SIG-M5 treated with dmso at 0.1 percent for 504 hours (cell line): ENCODE data around the gene NENF.
"Not testable (repeated sequence)": the region's sequence is repeated elsewhere in the genome, so short reads cannot be mapped to it uniquely, and the experiment has no call there.

ENCODE experiments used
- DNase-seq: peaks from one replicate; lab custom pipeline; 2025; ENCODE audit not compliant: unreplicated experiment; lab: John Stamatoyannopoulos, UW

The NENF gene

DNA sequence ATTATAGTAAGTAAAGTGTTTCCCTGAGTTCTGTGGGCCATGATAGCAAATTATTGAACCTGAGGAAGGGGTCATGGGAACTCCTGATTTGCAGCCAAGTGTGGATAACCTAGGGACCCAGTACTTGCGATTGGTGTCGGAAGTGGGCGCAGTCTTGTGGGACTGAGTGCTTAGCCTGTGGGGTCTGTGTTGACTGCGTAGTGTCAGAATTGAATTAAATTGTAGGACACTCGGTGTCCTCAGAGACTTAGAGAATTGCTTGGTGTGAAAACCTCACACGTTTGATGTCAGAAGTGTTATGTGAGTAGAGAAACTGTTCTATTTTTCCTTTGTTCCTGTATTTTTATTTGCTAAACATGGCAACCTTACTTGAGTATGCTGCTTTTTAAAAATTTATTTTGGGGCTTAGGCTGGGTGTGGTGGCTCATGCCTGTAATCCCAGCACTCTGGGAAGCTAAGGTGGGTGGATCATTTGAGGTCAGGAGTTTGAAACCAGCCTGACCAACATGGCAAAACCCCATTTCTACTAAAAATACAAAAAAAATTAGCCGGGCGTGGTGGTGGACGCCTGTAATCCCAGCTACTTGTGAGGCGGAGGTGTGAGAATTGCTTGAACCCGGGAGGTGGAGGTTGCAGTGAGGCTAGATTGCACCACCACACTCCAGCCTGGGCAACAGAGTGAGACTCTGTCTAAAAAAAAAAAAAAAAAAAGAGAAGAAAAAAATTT is 48.2 kb downstream of the NENF start:
- DNase-seq, result not testable (repeated sequence)

DNA sequence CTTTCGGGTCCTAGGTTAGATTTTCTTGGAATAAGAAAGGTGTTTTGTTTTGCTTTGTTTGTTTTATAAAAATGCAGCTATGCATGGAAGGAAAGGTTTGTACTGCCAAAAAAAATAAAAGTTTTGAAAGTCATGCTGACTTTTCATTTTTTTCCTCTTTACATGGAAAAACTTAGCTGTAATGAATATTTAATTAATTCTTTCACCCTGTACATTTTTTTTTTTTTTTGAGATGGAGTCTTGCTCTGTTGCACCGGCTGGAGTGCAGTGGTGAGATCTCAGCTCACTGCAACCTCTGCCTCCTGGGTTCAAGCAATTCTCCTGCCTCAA is 48.7 kb downstream of the NENF start:
- DNase-seq, result no peak

DNA sequence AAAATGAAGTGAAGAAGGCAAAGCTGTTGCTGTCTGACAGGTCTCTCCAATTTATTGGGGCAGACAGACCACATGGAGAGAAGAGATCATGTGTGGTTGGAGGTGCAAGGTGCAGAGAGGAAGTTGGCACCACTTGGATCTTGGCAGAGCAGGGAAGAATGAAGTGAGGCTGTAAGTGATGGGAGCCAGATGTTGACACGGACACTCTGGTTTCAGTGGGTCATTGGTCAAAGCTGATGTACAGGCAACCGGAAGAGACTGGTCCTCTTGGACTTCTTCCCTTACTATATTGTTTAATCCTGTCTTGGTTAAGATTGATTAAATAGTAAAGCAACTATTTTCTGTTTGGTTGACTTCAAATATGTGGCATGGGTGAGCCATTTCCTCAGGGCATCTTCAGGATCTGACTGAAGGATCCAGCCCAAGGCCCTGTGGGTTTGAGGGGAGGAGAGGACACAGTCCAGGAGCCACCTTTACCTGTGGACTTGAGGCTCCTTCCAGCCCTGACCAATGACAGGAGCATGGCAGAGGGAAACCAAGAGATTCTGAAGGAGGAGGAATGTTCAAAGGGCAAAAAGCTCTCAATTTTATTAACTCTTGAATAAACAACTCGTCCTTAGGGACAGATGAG is 49.4 kb downstream of the NENF start:
- no peak for DNase-seq

DNA sequence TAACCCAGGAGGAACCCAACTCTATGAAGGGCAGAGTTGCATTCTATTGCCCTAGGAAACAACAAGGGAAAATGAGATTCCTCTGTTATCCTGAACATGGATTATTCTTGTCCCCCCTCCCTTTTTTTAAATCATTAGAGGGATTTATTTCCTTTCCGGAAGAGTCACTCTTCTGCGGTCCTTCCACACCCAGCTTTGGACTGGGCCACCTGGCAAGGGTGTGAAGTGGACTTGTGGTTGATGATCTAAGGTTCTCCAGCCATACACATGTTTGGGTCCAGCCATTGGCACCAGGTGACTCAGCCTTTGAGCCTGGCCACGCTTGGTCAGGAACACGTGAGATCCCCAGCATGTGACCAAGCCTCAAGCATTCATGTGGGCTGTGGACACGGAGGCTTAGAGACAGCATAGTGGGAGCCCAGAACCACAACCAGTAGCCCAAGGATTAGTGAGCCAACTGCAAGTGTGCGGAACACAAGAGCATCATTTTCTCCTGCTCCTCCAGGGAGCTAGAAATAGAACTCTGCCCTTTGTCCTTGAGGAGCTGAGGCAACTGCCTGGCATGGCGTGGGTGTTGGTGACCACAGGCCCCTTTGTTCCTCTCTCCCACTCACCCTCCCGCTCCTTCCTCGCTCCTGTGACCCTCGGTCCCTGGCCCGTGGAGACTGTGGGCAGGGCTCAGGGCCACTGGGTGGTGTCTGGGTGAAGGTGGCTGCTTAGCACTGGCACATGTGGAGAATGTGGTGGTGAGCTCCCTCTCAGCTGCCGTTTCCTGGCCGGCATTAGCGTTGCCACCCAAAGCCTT is 50.1 kb downstream of the NENF start:
- DNase-seq, result no peak

DNA sequence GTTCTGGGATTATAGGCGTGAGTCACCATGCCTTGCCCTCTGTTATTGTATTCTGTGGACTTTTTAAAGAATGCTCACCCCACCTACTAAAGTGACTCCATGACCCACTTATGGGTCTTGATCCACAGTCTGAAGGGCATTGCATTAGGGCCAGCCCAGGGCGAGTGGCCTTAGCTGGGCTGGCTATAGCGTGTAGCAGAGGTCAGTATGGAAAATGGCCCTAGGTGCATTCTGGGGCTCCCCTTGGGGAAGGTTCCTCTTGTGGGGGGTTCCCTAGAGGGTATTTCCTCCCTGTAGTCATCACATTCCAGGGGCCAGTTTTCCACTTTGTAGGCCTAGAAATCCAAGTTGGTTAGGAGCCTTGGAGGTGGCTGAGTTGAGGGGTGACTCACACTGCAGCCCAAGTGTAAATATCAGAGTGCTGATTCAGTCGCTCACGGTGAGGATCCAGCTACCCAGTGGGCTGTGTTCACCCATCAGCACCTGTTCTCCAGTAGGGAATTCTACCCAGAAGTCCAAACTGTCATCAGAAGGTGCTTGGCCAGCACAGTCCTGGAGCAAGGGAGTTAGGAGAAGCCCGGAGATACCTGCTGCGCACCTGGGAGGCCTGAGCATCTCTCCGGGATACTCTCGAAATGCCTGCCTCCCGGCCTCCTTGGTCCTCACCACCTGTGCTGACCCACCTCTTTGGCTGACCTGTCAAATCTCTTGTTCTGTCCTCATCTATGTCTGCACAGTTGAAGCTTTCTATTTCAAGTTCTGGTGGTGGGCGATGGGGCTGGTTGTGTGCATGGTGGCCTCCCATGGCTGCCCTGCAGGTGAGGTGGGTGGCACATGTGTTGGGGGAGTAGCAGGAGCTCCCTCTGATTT is 52.2 kb downstream of the NENF start:
- no peak for DNase-seq

DNA sequence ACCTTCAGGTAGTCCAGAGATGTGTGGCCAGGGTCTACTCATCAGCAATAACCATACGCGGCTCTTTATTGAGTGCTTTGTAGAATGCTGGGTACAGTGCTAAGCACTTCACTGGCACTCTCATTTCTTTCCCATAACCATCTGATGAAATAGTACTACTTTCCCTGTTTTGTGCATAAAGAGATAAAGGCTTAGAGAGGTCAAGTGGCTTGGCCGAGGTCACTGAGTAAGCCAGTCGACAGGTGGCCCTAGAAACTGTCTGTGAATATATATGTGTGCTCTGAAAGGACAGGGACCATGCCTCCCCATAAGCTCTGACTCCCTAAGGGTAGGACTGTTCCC is 52.8 kb downstream of the NENF start:
- no peak for DNase-seq

DNA sequence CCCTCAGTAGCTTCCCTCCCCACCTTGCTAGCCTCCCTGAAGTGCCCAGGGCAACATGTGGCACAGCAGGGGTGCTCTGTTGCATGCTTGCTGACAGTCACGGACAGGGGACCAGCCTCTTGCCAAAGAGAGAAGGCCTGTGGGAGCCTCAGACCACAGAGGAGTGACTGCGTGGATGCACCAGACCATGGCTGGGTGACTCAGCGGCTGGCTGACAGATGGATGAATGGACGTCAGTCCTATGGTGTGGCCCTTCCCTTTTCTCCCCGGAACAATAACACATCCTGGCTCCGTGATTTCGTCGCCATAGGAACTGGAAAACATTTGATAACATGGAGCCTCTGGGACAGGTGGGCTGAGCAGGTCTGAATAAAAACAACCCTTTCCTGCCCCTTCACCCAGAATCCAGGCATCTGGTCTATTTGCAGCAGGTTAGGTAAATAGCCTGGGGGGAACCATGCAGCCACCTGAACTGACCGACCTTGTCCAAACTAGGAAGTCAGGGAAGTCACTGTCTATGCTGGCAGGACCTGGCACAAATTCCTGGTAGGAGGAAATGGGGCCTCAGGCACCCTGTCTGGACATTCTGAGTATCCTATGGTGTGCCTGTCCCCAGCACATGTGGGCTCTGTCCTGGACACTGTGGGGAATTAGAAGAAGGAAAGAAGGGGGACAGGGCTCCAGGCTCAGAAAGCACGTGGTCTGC is 53.3 kb downstream of the NENF start:
- peak; percentile 86 for DNase-seq

DNA sequence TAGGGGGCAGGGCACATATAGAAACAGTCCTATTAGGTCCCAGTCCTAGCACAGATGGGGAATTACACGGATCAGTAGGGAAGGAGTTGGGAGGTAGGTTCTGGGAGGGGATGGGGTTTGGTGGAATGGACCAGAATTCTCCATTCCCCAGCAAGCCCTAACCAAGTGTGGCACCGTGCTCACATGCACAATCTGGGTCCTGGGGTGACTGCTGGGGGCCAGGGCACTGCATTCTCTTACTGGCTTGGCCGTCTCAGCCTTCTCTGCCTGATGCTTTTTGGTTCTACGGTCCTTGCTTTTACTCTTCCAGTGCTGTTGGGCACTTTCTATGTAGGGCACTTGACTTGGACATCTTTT is 53.9 kb downstream of the NENF start:
- DNase-seq, result no peak

DNA sequence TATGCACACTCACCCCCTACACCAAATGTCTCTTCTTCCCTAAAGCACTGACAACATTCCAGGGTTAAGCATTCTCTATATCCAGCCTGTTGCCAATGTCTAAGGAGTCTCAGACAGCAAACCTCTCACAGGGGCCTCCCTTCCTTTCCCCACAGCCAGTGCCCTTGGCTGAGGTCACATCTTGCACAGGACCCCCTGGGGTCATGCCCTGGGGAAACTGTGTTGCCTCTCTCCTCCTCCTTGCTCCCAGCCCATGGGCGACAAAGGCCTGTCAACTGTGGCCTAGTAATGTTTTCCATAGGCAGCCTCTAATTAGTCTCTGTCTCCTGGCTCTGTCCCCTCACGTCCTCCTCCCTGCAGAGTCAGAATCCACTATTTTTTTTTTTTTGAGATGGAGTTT is 54.6 kb downstream of the NENF start:
- no peak for DNase-seq

DNA sequence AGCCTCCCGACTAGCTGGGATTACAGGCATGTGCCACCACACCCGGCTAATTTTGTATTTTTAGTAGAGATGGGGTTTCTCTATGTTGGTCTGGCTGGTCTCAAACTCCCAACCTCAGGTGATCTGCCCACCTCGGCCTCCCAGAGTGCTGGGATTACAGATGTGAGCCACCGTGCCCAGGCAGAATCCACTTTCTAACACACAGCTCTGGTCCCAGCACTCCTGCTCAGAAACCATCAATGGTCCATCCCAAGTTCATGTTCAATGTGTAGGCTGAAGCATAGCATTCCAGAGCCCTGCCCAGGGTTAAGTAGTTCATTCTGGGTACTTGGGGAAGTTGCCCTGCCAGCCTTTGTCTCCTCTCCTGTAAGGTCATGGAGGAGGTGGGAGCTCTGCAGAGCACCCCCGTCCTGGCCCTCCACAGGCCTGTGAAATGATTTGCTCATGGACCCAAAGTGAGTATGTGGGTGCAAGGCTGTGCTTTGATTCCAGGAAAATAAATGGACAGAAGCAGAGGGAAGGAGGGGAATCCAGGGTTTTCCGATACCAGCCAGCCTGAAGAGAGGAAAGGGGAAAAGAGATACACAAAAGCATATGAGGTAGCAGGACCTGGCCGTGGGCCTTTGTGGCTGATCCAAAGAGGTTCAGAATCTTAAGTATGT is 55.2 kb downstream of the NENF start:
- DNase-seq, result no peak

DNA sequence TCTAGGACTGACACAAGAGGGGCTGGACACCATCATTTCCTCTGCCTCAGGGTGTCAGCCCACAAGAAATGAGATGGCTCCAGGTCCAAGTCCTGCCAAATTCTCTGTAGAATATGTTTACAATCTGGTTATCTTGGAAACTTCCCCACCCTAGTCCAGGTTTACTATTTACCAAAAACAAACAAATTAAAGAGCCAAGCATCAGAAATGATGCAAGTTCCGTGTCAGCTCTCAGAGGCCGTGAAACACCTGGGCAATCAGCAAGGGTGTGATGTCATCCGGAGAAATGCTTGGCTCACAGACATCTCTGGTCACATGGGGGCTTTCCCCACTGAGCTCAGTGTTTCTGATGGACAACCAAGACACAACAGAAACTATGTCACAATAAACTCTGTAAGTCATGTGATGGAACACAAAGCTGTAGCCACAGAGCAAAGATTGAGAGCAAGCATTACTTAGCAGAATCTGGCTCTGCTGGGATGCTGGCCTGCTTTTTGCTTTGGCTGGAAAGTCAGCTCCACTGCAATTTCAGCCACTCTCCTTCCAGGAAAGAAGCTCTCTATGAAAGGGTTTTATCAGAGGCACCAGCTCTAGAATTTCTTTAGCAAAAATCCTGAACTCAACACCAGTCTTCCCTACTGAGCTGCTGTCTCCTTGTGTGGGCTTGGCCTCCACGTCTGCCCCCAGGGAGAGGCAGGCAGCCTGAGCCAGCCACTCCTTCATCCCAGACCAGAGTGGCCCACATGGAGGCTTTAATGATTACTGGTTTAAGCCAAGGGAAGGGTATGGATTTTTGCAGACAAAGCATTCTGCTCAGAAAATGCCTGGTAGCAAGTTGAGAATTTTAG is 55.9 kb downstream of the NENF start:
- DNase-seq, result peak; percentile 76

DNA sequence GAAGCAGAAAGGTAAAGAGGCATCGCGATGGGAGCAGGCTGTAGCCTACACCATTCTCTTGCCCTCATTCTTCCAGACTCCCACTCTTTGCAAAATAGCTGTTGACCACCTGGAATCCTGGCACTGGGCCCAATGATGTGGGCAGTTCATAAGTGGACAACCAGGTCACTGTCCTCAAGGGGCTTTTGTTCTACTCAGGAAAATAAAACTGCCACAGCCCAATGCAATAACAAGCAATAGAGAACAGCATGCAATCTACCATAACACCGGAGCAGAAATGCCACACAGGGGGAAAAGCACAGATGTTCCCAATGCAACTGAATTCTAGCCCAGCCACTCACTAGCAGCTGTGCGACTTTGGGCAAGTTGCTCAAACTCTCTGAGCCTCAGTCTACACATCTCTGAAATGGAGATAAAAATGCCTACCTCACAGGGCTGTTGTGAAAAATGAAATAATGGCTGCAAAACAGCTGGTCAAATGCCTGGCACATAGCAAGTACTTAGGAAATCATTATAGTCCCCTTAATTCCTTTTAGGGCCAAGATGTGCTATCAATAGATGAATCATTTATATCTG is 56.7 kb downstream of the NENF start:
- no peak for DNase-seq

DNA sequence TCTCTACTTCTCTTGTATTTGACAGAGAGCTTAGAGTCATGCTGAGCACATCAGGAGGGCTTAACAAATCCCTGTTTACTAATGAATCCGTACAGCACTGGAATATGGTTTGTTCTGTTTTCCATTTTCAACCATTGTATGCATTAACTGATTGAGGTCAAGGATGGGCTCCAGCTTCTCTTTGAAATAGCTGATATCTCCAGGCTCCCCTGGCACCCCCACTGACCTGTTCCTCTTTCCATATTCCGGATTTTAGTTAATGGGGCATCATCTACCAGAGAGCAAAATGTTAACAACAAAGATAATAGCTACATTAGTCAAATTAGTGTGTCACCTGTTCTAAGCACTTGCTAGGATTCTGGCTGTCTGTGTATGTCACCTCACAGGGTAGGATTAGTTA is 57.6 kb downstream of the NENF start:
- DNase-seq, result no peak

DNA sequence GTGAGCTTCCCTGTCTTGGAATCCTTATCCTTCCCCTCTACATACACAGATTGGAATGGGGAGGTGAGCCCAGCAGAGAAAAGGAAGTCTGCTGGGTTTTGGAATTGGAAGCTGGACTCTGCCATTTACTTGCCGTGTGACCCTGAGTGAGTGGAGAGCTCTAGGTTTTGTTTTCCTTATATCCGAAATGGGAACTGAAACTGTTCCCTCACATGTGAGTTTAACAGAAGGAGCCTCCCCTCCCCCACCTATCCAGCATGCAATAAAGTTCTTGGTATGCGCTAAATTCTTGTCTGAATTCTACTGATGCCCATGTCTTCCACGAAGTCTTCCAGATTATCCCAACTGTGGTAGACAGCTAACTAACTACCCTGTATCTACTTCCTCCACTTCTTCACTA is 58.7 kb downstream of the NENF start:
- DNase-seq, result peak; percentile 80
